HG03066 (cell line): ENCODE results near the gene ANKRD13D.

Experiments used
- ATAC-seq: cut with Tn5 transposase; IDR thresholded peaks from one replicate; pipeline ENCODE4 v1.9.1; 2021; ENCODE audit warnings: low read depth; ENCODE audit not compliant: unreplicated experiment

Gene ANKRD13D

DNA sequence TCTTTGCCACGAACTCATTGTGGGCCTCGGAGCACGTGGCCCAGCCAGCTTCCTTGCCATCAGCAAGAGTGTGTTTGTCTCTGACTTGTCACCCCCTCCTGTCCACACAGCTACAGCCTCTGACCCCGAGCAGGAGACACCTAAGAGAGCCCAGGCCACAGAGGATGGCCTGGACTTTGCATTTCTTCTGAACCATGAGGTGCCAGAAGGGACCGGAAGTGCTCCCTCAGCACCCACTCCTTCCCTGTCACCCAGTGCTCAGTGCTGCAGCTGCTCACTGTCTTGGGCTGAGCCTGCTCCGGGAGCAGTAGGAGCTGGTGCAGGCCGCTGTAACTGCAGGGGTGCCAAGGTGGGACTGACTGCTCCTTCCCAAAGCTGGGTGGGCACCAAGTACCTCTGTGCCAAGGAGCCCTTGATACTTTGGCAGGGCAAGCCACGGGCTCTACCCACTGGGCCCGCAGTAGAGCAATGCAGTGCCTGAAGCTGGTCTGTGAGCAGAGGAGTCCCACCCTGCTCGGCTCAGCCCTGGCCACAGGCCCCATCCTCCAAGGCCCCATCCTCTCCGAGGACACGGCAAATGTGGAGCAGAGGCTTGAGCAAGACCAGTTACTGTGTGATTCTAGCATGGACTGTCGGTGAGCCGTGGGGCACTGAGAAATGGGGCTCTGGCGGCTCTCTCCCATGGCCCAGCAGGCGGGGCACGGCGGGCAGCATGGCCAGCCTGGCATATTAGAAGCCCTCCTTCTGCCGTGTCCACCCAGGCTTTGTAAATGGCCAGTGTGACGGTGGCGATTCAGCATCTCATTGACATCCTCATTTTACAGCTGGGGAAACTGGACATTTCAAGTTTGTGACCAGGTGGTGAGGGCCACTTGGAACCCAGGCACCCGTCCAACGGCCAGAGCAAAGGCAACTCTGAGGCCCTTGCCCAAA lies 16.5 kb upstream of the ANKRD13D start:
- no peak for ATAC-seq

DNA sequence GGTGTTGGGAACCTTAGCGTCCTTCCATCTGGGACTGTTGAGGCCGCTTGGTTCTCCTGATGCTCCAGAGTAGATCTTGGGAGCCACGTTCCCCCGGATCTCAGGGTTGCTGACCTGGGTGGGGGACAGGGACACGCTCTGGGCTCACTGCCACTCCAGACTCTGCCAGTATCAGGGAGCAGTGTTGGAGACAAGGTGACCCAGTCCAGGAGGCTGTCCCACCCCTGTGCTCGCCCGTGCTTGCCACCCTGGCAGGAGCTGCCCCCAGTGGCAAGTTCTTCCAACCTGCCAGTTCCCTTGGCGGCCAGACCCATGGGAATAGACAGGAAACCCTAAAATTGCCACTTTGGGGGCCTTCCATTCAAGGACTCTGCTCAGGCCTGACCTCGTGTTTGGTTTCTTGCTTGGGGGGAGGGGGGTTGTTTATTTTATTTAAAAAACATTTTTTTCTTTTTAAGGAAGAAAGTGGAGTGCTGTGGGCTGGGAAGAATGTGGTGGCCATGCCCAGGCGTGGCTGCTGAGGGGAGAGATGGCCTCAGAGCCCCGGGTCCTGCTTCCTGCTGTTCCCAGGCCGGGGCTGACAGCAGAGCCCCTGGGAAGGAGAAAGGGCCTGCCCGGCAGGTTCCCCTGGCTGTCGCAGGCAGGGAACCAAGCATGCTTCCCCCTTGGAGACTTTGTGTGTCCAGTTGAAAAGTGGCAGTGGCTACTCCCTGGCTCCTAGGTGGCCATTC lies 15.7 kb upstream of the ANKRD13D start:
- ATAC-seq = no peak

DNA sequence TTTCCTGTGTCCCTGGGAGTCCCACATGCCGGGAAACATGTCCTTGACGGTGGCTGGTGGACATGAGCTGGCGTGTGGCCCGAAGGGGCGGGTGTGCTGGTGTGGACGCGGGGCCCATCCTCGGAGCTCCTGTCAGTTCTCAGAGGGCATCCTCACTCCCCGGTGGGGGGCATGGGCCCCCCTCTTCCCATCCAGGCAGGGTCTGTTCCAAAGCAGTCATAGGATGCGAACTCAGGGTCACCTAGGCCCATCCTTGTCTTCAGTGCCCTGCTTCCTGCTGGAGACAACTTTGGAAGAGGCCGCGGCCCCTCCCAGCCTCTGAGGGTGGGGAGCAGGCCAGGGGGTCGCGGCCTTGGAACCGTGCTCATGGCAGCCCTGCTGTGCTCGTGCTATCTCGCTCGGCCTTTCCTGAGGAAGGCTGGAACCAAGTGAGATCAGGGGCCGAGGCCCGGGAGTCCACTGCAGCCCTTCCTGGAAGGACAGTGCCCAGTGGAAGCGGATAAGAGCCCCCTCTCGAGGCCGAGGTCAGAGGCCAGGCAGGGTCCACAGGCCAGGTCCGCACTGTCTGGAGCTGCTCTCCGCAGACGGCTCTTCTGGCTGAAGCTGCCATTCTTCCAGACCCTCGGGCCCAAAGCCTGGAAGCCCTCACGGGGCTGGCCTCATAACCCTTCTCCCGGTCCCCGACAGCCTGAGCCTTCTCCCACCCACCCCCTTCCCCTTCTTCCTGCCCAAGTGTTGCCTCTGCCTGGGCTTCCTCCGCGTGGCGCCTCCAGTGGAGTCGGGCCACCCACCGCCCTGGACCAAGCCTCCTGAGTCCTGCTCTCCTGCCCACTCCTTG lies 14.1 kb upstream of the ANKRD13D start:
- no peak for ATAC-seq

DNA sequence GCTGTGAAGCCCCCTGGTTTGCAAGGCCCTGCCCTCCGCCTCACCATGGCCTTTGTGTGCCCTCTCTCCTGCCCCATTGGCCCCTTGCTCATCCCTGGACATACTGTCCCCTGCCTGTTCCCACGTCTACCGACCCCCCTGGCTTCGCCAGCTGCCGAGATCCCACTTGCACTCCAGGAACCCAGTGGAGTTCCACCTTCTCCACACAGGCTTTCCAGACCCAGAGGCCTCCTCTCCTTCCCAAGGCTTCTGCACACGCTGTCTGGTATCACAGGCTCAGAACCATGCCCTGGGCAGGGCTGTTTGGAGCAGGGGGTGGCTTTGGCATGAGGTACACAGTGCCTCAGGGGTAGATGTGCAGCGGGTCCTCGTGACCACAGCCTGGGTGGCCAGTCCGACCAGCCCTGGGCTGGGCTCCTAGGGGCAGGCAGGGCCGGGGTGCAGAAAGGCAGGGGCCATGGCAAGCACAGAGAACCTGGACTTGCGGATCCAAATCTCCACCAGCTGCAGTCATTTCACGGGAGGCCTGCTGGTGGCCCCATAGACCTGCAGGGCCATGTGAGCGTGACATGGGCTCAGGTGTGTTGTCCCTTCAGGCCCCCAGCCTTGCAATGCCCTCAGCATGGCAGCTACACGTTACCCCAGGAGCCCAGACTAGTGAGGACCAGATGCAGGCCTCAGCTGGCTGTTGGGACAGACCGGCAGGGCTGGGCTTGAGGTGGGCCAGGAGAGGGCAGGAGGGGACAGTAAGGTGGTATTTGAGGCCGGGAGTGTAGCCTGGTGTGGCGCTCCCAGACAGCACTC lies 13.3 kb upstream of the ANKRD13D start:
- ATAC-seq = no peak

DNA sequence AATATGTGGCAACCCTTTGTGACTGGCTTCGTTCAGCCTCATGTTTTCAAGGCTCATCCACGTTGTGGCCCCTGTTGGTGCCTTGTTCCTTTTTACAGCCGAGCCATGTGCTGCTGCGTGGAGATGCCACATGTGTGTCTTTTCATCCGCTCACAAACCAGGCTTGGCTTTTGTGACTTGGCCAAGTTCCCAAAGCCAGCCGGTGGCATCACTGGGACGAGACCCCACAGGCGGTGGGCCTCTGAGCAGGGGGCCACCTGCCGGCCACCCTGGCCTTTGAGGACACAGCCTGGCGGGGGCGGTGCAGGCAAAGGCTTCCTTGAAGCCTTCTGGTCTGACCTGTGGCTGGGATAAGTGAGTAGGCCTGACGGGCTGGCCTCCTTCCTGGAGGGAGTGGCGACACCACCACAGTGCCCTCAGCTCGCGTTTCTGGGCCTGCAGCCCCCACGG lies 12.3 kb upstream of the ANKRD13D start:
- no peak for ATAC-seq

DNA sequence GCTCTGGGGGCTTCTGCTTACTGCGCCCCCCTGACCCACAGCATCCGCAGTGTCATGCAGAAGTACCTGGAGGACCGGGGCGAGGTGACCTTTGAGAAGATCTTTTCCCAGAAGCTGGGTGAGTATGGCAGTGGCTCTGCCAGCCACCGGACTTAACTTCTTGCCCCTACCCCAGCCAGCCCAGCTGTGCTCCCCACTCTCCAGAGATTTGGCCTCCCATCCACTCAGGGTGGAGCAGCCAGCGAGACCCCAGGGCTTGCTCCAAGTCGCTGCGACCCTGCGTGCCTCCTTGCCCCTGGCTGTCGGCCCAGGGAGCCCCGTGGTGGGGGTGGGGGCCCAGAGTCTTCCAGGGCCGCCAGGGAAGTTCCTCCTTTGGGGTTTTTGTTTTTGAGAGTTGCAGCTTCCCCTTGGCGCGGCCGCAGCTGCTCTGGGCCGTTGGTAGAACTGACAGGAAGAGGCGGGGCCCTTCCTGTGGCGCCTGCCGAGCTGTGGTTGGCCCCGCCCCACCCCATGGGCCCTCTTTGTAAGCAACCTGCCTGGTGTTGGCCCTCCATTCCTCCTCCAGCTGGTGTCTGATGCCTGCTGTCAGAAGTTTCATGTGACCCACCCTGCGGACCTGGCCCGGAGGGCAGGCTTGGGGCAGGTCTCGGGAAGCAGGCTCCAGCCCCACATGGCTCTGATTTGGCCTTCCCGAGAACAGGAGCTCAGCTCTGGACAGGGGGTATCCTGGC lies 11.7 kb upstream of the ANKRD13D start:
- peak; percentile 82 for ATAC-seq

DNA sequence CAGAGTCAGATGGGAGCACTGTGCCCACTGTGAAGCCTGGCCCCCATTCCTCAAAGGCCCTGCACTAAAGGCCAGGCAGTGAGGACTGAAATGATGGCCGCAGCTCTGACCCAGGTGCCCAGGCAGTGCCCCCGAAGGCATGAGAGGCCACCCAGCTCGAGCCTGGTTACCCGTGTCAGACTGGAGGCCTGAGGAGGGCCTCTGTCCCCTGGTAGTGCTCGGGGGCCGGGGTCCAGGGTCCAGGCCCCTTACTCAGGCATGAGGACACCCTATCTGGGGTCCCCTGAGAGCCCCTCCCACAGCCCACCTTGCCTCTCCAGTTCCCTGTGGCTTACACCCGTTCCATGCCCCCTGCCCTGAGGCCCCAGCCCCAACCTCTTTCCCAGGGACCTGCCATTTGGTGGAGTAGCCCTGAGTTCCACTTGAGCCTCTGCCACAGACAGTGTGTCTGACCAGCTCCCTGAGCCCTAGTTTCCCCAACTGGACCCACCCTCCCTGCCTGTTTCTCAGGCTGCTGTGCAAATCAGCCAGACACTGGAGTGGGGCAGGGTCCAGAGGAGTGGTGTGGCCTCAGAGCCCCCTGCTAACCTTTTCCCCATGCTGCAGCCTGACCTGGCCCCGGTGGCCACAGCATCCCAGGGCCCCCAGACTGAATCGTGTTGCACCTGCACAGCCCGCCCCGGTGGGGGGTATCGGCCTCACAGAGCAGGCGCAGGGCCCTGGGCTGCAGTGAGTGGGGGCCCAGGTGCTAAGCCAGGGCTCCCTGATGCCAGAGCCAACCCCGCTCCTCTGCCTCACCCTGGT lies 10.8 kb upstream of the ANKRD13D start:
- no peak for ATAC-seq

DNA sequence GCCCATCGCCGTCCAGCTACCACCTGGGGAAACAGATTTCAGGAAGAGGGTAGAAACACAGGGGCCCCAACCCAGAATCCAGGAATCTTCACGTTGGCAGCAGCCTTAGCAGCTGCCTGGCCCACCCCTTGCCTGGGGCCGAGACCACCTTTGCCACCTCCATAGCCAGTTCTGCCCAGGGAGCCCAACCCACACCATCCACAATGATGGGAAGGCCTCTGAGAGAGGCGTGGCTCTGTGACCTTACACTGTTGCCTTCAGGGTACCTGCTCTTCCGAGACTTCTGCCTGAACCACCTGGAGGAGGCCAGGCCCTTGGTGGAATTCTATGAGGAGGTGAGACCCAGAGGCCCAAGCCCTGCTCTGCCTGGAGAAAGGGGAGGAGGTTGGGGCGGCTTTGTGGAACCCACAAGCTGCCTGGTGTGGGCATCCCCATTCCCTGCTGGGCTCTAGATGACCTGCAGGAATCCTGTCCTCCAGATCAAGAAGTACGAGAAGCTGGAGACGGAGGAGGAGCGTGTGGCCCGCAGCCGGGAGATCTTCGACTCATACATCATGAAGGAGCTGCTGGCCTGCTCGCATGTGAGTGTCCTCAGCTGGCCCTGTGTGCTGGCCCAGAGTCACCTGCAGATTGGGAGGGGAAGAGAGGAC lies 10.0 kb upstream of the ANKRD13D start:
- ATAC-seq = no peak

DNA sequence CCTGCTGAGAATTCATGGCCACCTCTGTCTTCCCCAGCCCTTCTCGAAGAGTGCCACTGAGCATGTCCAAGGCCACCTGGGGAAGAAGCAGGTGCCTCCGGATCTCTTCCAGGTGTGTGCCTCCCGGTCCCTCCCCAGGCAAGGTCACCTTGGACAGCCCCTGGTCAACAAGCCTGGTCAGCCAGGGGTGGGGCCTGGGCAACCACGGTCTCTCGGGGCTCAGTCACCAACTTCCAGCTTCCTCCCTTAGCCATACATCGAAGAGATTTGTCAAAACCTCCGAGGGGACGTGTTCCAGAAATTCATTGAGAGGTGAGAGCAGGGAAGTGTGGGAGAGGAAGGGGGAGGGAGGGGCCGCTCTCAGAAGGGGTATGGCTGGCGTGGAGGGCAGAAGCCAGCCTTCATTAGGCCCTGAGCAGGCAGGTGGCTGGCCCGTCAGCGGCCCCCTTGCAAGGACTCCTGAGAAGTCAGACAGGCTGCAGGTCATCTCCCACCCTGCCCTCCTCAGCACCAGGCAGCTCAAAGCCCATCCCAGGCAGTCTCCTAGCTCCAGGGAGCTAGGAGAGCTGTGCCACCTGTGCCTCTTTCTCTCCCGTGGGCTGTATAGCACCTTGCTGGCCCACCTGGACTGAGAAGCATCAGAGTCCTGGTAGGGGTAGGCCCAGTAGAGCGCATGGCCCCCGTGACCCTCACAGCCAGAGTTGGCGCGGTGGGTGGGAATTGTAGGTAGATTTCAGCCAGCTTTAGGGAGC lies 9.3 kb upstream of the ANKRD13D start:
- ATAC-seq = no peak

DNA sequence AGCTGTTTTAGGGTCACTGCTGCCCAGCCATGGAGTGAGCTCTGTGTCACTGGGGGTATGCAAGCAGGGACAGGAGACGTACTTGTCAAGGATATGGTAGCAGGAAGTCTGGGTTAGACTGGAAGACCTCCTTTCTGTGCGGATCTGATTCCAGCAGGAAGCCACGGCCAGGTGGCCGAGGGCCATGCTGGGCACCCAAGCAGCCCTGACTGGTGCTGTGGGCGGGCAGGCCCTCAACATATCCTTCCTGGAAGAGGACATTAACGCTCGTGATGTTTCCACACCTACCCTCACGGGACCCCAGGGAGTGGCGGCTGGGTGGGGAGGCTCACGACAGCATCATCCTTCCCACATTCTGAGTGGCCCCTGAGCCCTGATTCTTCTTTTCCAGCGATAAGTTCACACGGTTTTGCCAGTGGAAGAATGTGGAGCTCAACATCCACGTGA lies 8.7 kb upstream of the ANKRD13D start:
- ATAC-seq = no peak

DNA sequence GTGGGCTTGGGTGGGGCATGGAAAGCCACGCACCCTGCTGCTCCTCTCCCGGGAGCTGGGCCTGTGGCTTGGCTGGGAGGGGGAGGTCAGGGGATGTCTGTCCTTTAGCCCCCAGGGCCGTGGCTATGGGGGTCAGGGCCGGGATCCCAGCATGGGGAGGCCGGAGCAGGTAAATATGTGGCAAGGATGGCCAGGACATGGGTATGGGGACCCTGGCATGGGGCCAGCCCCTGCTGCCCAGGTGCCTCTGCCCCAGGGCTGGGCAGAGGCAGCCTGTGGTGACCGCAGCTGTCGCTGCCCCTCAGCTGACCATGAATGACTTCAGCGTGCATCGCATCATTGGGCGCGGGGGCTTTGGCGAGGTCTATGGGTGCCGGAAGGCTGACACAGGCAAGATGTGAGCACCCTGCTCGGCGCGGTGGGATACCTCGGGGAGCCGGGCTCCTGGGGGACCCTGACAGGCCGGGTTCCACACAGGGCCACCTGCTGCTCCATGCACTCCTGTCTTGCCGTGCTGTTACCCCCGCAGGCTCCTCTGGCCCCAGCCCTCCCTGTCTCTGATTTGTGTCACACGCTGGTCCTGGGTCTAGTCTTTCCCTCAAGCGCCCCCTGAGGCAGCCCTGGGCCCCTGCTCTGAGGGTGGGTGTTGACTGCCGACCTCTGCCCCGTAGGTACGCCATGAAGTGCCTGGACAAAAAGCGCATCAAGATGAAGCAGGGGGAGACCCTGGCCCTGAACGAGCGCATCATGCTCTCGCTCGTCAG lies 8.1 kb upstream of the ANKRD13D start:
- ATAC-seq = no peak

DNA sequence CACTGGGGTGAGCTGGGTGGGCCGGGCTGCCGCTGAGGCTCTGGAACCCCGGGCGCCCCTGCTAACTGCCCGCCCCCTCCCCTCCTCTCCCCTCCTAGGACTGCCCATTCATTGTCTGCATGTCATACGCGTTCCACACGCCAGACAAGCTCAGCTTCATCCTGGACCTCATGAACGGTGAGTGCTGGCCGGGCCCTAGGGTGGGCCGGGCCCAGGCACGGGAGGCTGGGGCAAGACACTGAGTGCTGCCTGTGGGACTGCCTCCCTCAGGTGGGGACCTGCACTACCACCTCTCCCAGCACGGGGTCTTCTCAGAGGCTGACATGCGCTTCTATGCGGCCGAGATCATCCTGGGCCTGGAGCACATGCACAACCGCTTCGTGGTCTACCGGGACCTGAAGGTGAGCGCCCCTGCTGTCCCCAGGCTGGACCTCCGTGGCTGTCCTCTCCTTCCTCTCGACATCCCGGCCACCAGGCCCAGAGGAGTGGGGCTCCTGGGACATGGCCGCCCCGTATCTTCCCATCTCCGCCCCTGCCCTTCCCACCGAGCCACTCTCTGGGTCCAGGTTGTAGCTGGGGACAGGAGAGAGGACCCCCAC lies 7.5 kb upstream of the ANKRD13D start:
- no peak for ATAC-seq

DNA sequence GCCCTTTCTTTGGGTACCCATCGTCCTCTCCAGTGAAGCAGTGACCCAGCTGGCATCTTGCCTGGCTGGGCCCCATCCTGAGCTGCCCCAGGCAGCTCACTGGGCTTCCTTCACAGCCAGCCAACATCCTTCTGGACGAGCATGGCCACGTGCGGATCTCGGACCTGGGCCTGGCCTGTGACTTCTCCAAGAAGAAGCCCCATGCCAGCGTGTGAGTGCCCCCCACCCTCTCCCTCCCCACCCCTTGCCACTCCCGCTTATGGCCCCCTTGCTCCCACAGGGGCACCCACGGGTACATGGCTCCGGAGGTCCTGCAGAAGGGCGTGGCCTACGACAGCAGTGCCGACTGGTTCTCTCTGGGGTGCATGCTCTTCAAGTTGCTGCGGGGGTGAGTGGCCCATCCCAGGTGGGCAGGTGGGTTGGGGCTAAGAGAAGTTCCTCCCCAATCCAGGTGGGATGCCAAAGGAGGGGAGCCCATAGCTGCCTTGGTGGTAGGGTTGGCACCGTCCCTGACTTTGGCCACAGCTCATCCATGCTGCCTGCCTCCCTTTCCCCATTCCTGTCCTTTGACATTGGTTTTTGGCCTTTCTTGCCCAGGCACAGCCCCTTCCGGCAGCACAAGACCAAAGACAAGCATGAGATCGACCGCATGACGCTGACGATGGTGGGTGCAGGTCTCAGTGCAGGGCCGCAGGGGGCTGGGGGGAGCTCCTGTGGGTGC lies 6.8 kb upstream of the ANKRD13D start:
- ATAC-seq = no peak

DNA sequence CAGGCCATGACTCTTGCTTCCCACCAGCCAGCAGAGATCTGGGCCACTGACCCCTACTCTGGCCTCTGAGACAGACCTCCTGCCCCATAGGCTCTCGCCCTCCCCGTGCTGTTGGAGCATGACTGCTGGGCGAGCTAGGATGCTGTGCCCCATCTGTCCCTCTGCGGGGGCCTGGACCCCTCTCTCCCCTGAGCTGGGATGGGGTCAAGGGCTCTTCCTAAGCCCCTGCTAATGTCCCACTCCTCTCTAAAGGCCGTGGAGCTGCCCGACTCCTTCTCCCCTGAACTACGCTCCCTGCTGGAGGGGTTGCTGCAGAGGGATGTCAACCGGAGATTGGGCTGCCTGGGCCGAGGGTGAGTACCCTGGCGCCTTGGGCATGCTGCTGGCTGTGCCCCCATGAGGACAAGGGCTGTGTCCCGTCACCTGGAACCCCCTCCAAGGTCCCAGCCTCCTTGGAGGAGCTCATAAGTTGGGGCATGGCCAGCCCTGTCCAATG lies 6.2 kb upstream of the ANKRD13D start:
- ATAC-seq = no peak

DNA sequence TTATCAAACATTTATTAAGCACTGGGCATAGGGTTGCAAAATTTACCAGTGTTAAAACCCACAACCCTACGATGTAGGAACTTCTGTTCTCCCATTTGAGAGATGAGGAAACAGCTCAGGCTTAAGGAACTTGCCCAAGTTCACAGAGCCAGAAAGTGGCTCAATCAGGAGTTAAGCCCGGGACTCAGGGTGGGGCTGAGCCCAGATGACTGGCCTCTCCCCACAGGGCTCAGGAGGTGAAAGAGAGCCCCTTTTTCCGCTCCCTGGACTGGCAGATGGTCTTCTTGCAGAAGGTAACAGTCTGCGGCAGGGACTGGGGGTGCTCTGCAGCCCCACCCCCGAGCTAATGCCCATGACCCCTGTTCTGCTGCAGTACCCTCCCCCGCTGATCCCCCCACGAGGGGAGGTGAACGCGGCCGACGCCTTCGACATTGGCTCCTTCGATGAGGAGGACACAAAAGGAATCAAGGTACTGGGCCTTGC lies 5.6 kb upstream of the ANKRD13D start:
- no peak for ATAC-seq
